Measurements from ENCODE around the gene IGFALS.

IGFALS gene

DNA sequence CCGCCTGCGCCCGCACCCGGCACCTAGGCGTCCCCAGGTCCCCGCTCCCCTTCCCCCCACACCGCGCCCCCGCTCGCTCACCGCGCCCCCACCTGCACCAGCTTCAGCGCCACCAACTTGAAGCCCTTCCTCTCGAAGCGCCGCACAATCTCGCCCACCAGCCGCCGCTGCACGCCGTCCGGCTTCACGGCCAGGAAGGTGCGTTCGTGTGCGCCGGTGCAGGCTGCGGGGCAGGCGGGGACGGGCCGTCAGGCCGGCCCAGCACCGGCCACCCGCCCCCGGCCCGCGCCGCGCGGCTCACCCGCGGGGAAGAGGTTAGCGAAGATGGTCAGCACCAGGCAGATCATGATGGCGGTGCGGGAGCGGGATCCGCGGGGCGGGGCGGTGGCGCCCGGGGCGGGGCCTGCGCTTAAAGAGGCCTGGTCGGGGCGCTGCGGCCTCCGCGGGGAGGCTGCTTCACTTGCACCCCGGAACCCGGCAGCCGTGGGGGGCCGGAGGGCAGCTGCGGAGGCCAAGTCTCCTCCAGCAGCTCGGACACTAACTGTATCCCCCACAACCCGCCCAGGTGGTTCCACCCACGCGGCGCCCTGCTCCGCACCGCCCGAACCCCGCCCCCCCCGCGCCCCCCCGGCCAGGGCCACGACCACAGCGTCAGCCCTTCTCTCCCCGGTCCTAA lies 22.2 kb downstream of the IGFALS start, which contains the start of gene NME3:
NME3 (minus strand) TSS at position 356 of the 676 bp plus-strand sequence; CDS start at position 347, 9 bp downstream.
- H3K27me3 ChIP-seq (ENCODE audit: control insufficient read depth, insufficient read depth, low read length, poor library complexity, severe bottlenecking), result no peaks in the 10 kb centered on the region
- H3K36me3 ChIP-seq (ENCODE audit: control insufficient read depth, insufficient read depth, low read length), result peaks cover 14% of the 10 kb centered on the region
- H3K27ac ChIP-seq (ENCODE audit: insufficient read depth, low read depth, low read length, poor library complexity, severe bottlenecking), result no peak within 1 kb of the TSS
- WGBS, 2 experiments, result 0 to 1% methylated on average over 71 to 78 of the region's 79 CpGs
- peaks cover 14% of the 10 kb centered on the region for H3K4me1 ChIP-seq (ENCODE audit: control insufficient read depth, insufficient read depth, low read length)
- H3K9me3 ChIP-seq (ENCODE audit: control insufficient read depth, low read length), result no peaks in the 10 kb centered on the region
- H3K4me3 ChIP-seq (ENCODE audit: insufficient read depth, low read depth, low read length), result peak within 1 kb of the TSS; percentile 71

DNA sequence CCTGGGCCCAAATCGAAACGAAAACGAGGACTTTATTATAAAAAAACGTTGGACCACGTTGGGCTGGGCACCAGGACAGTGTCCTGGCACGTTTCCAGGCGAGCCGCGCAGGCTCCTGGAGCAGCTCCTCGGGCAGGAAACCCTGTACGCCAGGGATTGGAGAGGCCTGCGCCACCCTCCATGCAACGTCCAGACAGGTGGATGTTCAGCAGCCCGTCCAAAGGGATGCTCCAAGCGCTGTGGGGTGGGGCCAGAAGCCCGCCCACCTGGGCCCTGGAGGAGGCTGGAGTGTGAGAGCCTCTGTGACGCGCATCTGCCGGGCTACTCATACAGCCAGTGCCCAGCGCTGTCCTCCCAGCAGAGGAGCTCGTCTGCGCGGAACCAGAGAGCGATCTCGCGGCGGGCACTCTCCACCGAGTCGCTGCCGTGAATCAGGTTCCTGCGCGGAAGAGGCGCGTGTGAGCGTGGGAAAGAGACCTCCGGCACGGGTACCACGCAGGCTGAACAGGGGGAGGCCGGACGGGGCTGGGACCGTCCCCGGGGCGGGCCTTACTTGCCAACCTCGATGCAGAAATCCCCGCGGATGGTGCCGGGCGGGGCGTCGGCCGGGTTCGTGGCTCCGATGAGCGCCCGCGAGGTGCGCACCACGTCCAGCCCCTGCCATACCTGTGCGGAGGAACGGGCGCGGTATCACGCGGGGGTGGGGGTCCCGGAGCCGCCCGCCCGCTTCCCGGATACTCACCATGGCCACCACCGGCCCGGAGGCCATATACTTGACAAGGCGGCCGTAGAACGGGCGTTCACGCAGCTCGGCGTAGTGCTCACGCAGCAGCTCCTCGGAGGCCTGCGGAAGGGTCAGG lies 22.9 kb downstream of the IGFALS start:
- Histone ChIP-seq H3K36me3 (ENCODE audit: control insufficient read depth, insufficient read depth, low read length) (peaks cover 18% of the 10 kb centered on the region), H3K4me3 (ENCODE audit: insufficient read depth, low read depth, low read length) (peak overlapping the region; percentile 71), H3K4me1 (ENCODE audit: control insufficient read depth, insufficient read depth, low read length) (peaks cover 14% of the 10 kb centered on the region), H3K9me3 (ENCODE audit: control insufficient read depth, low read length) (no peaks in the 10 kb centered on the region), H3K27me3 (ENCODE audit: control insufficient read depth, insufficient read depth, low read length, poor library complexity, severe bottlenecking) (no peaks in the 10 kb centered on the region), H3K27ac (ENCODE audit: insufficient read depth, low read depth, low read length, poor library complexity, severe bottlenecking) (no peak overlapping the region)
- 21% methylated on average over 81 of the region's 81 CpGs for whole genome bisulfite sequencing, 2 experiments

DNA sequence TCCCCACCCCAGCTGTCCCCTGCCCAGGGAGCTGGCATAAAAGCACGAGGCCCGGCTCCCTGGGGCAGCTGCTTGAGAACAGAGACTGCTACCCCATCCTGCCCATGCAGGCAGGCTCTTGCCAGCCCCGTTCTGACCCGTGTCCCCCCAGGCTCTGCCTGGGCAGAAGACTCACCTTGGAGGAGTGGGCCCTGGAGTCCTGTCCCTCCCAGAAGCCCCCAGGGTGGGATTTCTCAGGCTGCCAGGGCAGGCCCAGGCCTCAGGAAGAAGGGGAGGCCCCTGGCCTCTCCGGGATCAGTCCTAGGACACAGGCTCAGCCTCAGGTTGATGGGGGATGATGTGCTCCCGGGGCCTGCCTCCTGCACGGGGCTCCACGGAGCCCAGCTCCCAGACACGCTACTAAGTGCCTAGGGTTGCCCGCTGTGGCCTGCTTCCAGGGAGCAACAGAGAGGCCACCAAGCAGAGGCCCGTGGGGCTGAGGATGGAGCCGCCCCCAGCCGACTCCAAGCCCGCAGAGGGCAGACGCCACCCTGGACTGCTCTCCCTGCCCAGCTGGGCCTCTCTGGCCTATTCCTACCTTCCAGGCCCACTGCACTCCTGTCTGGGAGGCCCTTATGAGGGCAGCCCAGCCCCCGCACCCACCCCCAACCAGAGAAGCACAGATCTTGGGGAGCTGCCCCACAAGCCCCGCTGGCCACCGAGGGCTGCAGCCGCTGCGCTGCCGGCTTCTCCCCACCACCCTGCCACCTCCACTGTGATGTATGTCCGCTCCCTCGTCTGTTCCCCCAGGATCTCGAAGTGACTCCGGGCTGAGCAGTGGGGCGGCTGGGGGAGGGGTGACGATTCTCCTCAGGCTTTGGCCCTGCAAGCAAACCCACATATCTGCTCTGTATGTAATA lies 23.9 kb downstream of the IGFALS start:
- Histone ChIP-seq H3K36me3 (ENCODE audit: control insufficient read depth, insufficient read depth, low read length) (peaks cover 22% of the 10 kb centered on the region), H3K27ac (ENCODE audit: insufficient read depth, low read depth, low read length, poor library complexity, severe bottlenecking) (no peak overlapping the region), H3K4me3 (ENCODE audit: insufficient read depth, low read depth, low read length) (no peak overlapping the region), H3K27me3 (ENCODE audit: control insufficient read depth, insufficient read depth, low read length, poor library complexity, severe bottlenecking) (no peaks in the 10 kb centered on the region), H3K9me3 (ENCODE audit: control insufficient read depth, low read length) (no peaks in the 10 kb centered on the region), H3K4me1 (ENCODE audit: control insufficient read depth, insufficient read depth, low read length) (peaks cover 14% of the 10 kb centered on the region)
- 90 to 91% methylated on average over 27 of the region's 27 CpGs for WGBS, 2 experiments

DNA sequence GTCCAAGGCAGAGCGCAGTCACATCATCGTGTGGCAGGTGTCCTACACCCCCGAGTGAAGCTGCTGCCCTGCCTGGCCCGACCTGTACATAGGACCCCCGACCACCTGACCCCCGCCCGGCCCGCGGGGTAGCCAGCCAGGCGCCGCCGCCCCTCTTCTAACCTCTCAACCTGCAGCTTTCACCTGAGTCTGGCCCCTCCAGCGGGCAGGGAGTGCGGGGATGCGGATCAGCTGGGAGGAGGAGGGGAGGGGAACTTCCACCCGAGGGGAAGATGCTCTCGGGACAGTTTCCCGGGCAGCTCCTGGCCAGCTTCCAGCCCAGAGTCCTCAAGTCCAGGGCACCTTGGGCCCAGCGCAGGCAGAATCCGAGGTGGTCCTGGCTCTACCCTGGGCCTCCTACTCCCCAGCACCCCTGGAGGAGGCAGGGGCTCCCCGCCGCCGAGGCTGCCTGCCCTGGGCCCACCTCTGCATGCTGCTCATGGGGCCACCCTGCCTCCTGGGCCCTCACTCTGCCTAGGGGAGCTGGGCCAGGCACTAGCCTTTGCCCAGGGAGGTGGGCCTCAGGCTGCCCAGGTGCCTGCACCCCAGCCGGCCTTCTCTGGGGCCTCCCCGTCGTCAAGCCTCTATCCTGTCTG lies 24.6 kb downstream of the IGFALS start:
- Histone ChIP-seq H3K36me3 (ENCODE audit: control insufficient read depth, insufficient read depth, low read length) (peaks cover 22% of the 10 kb centered on the region), H3K27me3 (ENCODE audit: control insufficient read depth, insufficient read depth, low read length, poor library complexity, severe bottlenecking) (no peaks in the 10 kb centered on the region), H3K9me3 (ENCODE audit: control insufficient read depth, low read length) (no peaks in the 10 kb centered on the region), H3K4me3 (ENCODE audit: insufficient read depth, low read depth, low read length) (no peak overlapping the region), H3K27ac (ENCODE audit: insufficient read depth, low read depth, low read length, poor library complexity, severe bottlenecking) (no peak overlapping the region), H3K4me1 (ENCODE audit: control insufficient read depth, insufficient read depth, low read length) (peaks cover 10% of the 10 kb centered on the region)
- 92 to 93% methylated on average over 26 of the region's 26 CpGs for WGBS, 2 experiments

DNA sequence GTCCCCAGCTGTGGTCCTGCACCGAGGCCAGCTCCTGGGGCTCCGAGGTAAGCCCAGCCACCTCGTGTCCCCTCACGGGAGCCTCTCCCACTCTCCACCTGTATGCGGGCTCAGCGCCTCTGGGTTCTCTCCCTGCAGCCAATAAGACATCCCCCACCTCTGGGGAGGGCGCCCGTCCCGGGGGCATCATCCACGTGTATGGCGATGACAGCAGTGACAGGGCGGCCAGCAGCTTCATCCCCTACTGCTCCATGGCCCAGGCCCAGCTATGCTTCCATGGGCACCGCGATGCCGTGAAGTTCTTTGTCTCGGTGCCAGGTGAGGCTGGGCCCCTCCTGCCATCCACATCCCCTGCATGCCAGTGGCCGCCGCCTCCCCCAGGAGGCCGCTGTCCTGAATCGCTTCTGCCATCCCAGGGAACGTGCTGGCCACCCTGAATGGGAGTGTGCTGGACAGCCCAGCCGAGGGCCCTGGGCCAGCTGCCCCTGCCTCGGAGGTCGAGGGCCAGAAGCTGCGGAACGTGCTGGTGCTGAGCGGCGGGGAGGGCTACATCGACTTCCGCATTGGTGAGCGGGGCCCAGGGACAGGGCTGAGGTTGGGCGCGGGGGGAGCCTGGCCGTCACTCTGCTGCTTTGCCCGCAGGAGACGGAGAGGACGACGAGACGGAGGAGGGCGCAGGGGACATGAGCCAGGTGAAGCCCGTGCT lies 25.3 kb downstream of the IGFALS start:
- Histone ChIP-seq H3K27ac (ENCODE audit: insufficient read depth, low read depth, low read length, poor library complexity, severe bottlenecking) (no peak overlapping the region), H3K4me1 (ENCODE audit: control insufficient read depth, insufficient read depth, low read length) (peaks cover 8% of the 10 kb centered on the region), H3K36me3 (ENCODE audit: control insufficient read depth, insufficient read depth, low read length) (peaks cover 22% of the 10 kb centered on the region), H3K27me3 (ENCODE audit: control insufficient read depth, insufficient read depth, low read length, poor library complexity, severe bottlenecking) (no peaks in the 10 kb centered on the region), H3K9me3 (ENCODE audit: control insufficient read depth, low read length) (no peaks in the 10 kb centered on the region), H3K4me3 (ENCODE audit: insufficient read depth, low read depth, low read length) (no peak overlapping the region)
- 92% methylated on average over 41 of the region's 41 CpGs for WGBS, 2 experiments

DNA sequence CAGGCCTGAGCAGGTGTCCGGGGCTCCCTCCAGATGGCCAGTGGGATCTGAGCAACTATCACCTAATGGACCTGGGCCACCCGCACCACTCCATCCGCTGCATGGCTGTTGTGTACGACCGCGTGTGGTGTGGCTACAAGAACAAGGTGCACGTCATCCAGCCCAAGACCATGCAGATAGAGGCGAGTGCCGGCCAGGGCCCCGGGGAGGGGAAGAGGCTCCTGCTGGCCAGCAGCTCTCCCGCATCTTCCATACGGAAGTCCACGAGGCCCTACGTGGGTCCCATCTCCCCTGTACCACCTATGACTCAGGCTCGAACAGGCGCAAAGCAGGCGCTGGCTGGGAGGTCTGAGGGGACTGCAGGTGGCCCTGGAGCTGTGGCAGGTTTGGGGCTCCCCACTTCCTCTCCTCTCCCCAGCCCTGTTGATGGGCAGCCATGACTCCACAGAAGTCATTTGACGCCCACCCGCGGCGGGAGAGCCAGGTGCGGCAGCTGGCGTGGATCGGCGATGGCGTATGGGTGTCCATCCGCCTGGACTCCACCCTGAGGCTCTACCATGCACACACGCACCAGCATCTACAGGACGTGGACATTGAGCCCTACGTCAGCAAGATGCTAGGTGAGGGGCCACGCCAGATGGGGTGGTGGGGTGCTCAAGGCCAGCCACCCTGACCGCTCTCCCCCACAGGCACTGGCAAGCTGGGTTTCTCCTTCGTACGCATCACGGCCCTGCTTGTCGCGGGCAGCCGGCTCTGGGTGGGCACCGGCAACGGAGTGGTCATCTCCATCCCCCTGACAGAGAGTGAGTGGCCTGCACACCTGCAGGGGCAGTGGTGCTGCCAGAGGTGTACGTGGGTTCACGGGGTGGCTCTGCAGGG lies 26.1 kb downstream of the IGFALS start:
- 94 to 95% methylated on average over 42 of the region's 42 CpGs for WGBS, 2 experiments
- H3K27me3 ChIP-seq (ENCODE audit: control insufficient read depth, insufficient read depth, low read length, poor library complexity, severe bottlenecking), result no peaks in the 10 kb centered on the region
- H3K9me3 ChIP-seq (ENCODE audit: control insufficient read depth, low read length), result no peaks in the 10 kb centered on the region
- H3K27ac ChIP-seq (ENCODE audit: insufficient read depth, low read depth, low read length, poor library complexity, severe bottlenecking), result no peak overlapping the region
- no peak overlapping the region for H3K4me3 ChIP-seq (ENCODE audit: insufficient read depth, low read depth, low read length)
- peaks cover 22% of the 10 kb centered on the region for H3K36me3 ChIP-seq (ENCODE audit: control insufficient read depth, insufficient read depth, low read length)
- peaks cover 13% of the 10 kb centered on the region for H3K4me1 ChIP-seq (ENCODE audit: control insufficient read depth, insufficient read depth, low read length)

DNA sequence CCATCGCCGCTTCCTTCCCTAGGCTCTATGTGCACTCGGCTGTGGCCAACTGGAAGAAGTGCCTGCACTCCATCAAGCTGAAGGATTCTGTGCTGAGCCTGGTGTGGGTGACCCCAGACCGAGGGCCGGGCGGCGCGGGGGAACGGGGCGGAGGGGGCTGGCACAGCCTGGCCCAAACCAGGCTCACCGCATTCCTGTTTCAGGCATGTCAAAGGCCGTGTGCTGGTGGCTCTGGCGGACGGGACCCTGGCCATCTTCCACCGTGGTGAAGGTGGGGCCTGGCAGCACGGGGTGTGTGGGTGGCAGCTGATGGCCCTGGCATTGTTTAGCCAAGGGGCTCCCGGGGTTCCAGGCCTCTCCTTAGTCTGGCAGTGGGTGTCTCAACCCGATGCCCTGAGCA lies 26.8 kb downstream of the IGFALS start:
- Histone ChIP-seq H3K4me1 (ENCODE audit: control insufficient read depth, insufficient read depth, low read length) (peaks cover 13% of the 10 kb centered on the region), H3K4me3 (ENCODE audit: insufficient read depth, low read depth, low read length) (no peak overlapping the region), H3K27me3 (ENCODE audit: control insufficient read depth, insufficient read depth, low read length, poor library complexity, severe bottlenecking) (no peaks in the 10 kb centered on the region), H3K27ac (ENCODE audit: insufficient read depth, low read depth, low read length, poor library complexity, severe bottlenecking) (no peak overlapping the region), H3K36me3 (ENCODE audit: control insufficient read depth, insufficient read depth, low read length) (peaks cover 22% of the 10 kb centered on the region), H3K9me3 (ENCODE audit: control insufficient read depth, low read length) (no peaks in the 10 kb centered on the region)
- WGBS, 2 experiments, result 95 to 96% methylated on average over 18 of the region's 18 CpGs

DNA sequence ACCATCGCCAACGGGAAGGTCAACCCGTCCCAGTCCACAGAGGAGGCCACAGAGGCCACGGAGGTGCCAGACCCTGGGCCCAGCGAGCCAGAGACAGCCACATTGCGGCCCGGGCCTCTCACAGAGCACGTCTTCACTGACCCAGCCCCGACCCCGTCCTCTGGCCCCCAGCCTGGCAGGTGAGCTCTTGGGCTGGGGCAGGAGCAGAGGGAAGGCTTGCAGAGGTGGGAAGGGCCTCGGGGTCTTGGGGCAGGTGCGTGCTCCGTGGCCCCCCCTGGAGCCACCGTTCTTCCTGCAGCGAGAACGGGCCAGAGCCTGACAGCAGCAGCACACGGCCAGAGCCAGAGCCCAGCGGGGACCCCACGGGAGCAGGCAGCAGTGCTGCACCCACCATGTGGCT lies 27.3 kb downstream of the IGFALS start:
- Histone ChIP-seq H3K9me3 (ENCODE audit: control insufficient read depth, low read length) (no peaks in the 10 kb centered on the region), H3K36me3 (ENCODE audit: control insufficient read depth, insufficient read depth, low read length) (peaks cover 22% of the 10 kb centered on the region), H3K4me1 (ENCODE audit: control insufficient read depth, insufficient read depth, low read length) (peaks cover 13% of the 10 kb centered on the region), H3K4me3 (ENCODE audit: insufficient read depth, low read depth, low read length) (no peak overlapping the region), H3K27me3 (ENCODE audit: control insufficient read depth, insufficient read depth, low read length, poor library complexity, severe bottlenecking) (no peaks in the 10 kb centered on the region), H3K27ac (ENCODE audit: insufficient read depth, low read depth, low read length, poor library complexity, severe bottlenecking) (no peak overlapping the region)
- WGBS, 2 experiments, result 94 to 95% methylated on average over 19 of the region's 19 CpGs

Measured in ectodermal cell (in vitro differentiated cells).